Nephron (organoid): ENCODE data around the gene MGAT2.
"Not testable (repeated sequence)": the region's sequence is repeated elsewhere in the genome, so short reads cannot be mapped to it uniquely, and the experiment has no call there.

Source experiments
- H3K27ac Mint-ChIP-seq, 3 experiments: 2 replicates each; pipeline ENCODE4 v1.8.0; 2020; ENCODE audit warnings: mixed read lengths in 3 of 3, mild to moderate bottlenecking in 2 of 3, moderate library complexity in 1 of 3
- H3K27me3 Mint-ChIP-seq: 2 replicates; pipeline ENCODE4 v1.8.0; 2021; ENCODE audit warnings: low read depth, mild to moderate bottlenecking, moderate library complexity, mixed read lengths
- H3K36me3 Mint-ChIP-seq: 2 replicates; pipeline ENCODE4 v1.8.0; 2020; ENCODE audit warnings: low read depth, mixed read lengths
- H3K4me1 Mint-ChIP-seq: 2 replicates; pipeline ENCODE4 v1.8.0; 2020; ENCODE audit warnings: mixed read lengths
- H3K4me3 Mint-ChIP-seq, 3 experiments: 2 replicates each; pipeline ENCODE4 v1.8.0; 2020; ENCODE audit warnings: mild to moderate bottlenecking in 3 of 3, mixed read lengths in 3 of 3, moderate library complexity in 2 of 3
- H3K9me3 Mint-ChIP-seq: 2 replicates; pipeline ENCODE4 v1.8.0; 2020; ENCODE audit warnings: mixed read lengths
- TF ChIP-seq, protein P1 (sequence below), 3 experiments: fragments of 200-600 bp; sonication (generic); IDR thresholded peaks; one replicate each; pipeline ENCODE4 v1.5.0; 2021; ENCODE audit warnings: antibody characterized with exemption in 3 of 3; ENCODE audit not compliant: unreplicated experiment in 3 of 3

Gene MGAT2

DNA sequence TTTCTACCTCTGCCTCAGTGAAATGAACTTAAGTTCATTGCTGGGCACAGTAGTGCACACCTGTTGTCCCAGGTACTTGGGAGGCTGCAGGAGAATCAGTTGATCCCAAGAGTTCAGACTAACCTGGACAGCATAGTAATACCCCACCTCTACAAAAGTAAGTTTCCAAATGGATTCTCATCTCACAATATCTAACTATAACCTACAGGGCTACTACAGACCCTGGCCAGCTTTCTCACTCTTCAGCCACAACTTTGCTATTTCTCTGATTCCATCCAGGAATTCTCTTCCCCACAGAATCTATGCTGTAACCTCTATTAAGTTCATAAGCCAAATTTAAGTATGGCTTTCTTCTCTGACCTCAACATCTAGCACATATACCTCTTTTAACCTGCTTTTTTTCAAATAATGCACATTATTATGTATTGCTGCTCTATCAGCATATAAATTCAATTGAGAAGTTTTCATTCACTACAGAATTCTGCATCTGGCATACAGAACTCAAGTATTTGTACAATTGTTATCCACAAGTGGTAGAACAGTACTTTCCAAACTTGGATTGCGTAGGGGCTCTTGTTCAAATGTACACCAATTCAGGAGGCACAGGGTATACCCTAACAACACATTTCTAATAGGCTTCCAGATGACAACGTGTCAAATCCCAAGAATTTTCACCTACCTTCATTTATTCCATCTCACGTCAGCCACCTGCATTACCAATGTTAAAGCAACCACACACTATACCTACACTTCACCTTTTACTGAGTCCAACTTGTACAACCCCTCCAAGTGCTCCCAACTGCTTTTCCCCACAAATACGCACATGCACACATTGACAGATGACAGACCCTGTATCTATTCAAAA is 38.3 kb upstream of the MGAT2 start:
- Mint-ChIP-seq H3K4me3 (peak overlapping the region in 2 of 3 experiments; percentile 9 to 37), H3K4me1 (peaks cover 36% of the 10 kb centered on the region), H3K9me3 (no peaks in the 10 kb centered on the region), H3K27ac (peak overlapping the region in 2 of 3 experiments; percentile 12 to 23), H3K27me3 (no peaks in the 10 kb centered on the region), H3K36me3 (peaks cover 54% of the 10 kb centered on the region)
- TF ChIP-seq, protein P1, sequence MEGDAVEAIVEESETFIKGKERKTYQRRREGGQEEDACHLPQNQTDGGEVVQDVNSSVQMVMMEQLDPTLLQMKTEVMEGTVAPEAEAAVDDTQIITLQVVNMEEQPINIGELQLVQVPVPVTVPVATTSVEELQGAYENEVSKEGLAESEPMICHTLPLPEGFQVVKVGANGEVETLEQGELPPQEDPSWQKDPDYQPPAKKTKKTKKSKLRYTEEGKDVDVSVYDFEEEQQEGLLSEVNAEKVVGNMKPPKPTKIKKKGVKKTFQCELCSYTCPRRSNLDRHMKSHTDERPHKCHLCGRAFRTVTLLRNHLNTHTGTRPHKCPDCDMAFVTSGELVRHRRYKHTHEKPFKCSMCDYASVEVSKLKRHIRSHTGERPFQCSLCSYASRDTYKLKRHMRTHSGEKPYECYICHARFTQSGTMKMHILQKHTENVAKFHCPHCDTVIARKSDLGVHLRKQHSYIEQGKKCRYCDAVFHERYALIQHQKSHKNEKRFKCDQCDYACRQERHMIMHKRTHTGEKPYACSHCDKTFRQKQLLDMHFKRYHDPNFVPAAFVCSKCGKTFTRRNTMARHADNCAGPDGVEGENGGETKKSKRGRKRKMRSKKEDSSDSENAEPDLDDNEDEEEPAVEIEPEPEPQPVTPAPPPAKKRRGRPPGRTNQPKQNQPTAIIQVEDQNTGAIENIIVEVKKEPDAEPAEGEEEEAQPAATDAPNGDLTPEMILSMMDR (IDR thresholded peaks at IDR 0.05; ENCODE audit: unreplicated experiment in 3 of 3), result no peak

DNA sequence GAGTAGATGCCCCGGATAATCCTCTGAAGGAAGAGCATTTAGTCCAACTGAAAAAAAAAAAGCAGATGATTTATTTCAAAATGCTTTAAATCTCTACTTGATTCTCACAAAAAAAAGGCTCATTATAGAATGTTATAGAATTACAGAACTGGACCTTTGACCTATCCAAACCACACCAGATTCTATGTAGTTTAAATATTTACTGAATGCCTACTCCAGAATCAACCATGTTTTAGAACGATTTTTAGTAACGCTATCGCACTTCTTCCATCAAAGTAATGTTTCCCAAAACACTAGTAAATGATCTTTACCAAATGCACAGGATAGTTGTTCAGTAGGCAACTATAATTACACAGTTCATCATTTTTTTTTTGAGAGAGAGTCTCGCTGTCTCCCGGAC is 37.0 kb upstream of the MGAT2 start:
- Mint-ChIP-seq H3K36me3 (peaks cover 47% of the 10 kb centered on the region), H3K4me1 (peaks cover 36% of the 10 kb centered on the region), H3K4me3 (peak overlapping the region; percentile 86 to 95 (median 94)), H3K27me3 (no peaks in the 10 kb centered on the region), H3K27ac (peak overlapping the region in 2 of 3 experiments; percentile 79 to 99), H3K9me3 (no peaks in the 10 kb centered on the region)
- TF ChIP-seq, protein P1 (IDR thresholded peaks at IDR 0.05; ENCODE audit: unreplicated experiment in 3 of 3), result no peak

DNA sequence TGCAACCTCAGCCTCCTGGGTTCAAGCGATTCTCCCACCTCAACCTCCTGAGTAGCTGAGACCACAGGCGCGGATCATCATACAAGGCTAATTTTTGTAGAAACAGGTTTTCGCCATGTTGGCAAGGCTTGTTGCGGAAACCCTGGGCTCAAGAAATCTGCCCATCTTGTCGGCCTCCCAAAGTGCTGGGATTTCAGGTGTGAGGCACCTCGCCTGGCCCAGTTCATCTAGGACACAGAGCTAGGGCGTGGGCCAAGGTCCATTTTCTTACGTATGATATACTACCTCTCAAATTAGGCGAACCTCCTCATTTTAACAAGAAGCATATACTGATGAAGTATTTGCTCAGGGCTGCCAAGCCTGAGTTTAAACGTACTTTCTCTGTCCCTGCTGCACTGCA is 36.5 kb upstream of the MGAT2 start:
- TF ChIP-seq, protein P1 (IDR thresholded peaks at IDR 0.05; ENCODE audit: unreplicated experiment in 3 of 3), result no peak
- Mint-ChIP-seq H3K27ac (peak overlapping the region in 2 of 3 experiments; percentile 79 to 99), H3K4me3 (peak overlapping the region; percentile 86 to 95 (median 94)), H3K4me1 (peaks cover 36% of the 10 kb centered on the region), H3K27me3 (no peaks in the 10 kb centered on the region), H3K36me3 (peaks cover 47% of the 10 kb centered on the region), H3K9me3 (no peaks in the 10 kb centered on the region)

DNA sequence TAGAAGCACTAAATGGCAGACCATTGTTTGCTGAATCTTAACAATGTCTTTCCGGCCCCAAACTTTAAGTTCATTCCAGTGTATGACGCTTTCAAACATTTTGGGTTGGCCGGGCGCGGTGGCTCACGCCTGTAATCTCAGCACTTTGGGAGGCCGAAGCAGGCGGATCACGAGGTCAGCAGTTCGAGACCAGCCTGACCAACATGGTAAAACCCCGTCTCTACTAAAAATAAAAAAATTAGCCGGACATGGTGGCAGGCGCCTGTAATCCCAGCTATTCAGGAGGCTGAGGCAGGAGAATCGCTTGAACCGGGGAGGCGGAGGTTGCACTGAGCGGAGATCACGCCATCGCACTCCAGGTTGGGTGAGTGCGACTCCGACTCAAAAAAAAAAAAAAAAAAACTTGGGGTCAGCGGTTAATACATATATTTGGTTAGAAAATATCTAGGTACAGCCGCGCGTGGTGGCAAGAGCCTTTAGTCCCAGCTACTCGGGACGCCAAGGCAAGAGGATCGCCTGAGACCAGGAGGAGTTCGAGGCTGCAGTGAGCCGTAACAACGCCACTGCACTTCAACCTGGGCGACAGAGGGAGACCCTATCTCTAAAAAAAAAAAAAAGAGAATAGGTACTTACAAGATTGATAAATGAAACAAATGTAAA is 35.5 kb upstream of the MGAT2 start:
- Mint-ChIP-seq H3K36me3 (peaks cover 47% of the 10 kb centered on the region), H3K27ac (peak overlapping the region; percentile 95 to 99 (median 98)), H3K4me3 (peak overlapping the region; percentile 86 to 95 (median 94)), H3K4me1 (peaks cover 36% of the 10 kb centered on the region)
- not testable (repeated sequence) for H3K9me3 Mint-ChIP-seq, H3K27me3 Mint-ChIP-seq

DNA sequence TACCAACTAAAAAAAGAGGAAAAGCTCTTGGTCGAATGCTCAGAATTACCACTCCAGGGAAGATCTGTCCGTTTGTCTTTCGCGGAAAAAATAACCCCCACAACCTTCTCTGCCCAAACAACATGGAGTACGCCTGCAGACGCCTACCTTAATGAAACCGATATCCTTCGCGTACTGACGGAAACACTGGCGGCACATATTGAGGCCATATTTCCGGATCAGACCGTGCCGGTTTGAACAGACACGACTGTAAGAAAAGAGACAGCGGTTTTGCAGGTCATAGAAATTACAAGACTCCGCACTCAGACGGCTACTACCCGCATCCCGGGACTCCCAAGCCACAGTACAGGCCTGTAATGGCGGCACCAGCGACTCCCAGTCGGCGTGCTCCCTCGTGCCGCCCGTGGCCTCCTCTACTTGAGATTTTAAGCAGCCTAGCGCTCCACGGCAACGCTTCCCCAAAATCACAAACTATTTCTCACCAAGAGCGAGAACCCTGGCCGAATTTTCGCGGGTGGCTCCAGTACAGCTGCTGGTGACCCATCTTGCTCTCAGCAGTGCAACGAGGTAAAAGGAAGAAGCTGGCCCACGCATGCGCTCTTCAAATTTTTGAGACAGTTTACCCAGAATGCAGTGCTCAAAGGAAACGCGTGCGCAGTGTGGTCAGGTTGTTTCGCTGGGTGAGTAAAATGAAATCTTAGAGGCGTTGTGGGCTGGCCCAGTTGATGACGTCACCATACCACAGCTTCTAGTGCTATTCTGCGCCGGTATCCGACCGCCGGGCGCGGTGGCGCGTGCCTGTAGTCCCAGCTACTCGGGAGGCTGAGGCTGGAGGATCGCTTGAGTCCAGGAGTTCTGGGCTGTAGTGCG is 34.6 kb upstream of the MGAT2 start, which contains the start of gene RPS29:
Gene RPS29 (minus strand): TSS at position 578 of the 870 bp plus-strand sequence. CDS start 34 bp downstream, at position 544.
- Mint-ChIP-seq H3K27ac (peak within 1 kb of the TSS; percentile 95 to 99 (median 98)), H3K36me3 (peaks cover 45% of the 10 kb centered on the region), H3K27me3 (no peaks in the 10 kb centered on the region), H3K4me1 (peaks cover 36% of the 10 kb centered on the region), H3K4me3 (peak within 1 kb of the TSS; percentile 86 to 95 (median 94)), H3K9me3 (no peaks in the 10 kb centered on the region)
- TF ChIP-seq, protein P1 (IDR thresholded peaks at IDR 0.05; ENCODE audit: unreplicated experiment in 3 of 3), result no peak
